Left ventricle myocardium superior (tissue), 1 donor: ENCODE measurements around the gene SLC5A9. TPM values are rescaled to one million over a fixed set of nuclear protein-coding genes. Genes with fewer than 3 reads are reported as not detected.
"Not testable (repeated sequence)": the region's sequence is repeated elsewhere in the genome, so short reads cannot be mapped to it uniquely, and the experiment has no call there.

ENCODE experiments used
- ATAC-seq: fragments of 200-7000 bp; cut with Tn5 transposase; one replicate; pipeline ENCODE4 v1.9.1; 2020; ENCODE audit warnings: mild to moderate bottlenecking, moderate library complexity
- DNase-seq: peaks from one replicate; pipeline ENCODE4 v3.0.0-alpha.2; 2020
- intact Hi-C: fragments of 100-400 bp; cut with micrococcal nuclease; formaldehyde crosslinking; loops from one replicate; pipeline ENCODE4 v1.11.0; 2022
- total RNA-seq: library from RNA; stranded (reverse); fragmentation: NEBNext Ultra II Directional; extraction: Animal tissue kit (Norgen Biotek cat#: 25700); gene quantifications from one replicate; pipeline ENCODE4 v1.2.1, GENCODE V29; 2021
- donor health status: DM: no; HTN: yes; CAD: no; lungs with severe emphysema.

SLC5A9 gene
- total RNA-seq, 1 donor from 2014 or later = 0.17 TPM

DNA sequence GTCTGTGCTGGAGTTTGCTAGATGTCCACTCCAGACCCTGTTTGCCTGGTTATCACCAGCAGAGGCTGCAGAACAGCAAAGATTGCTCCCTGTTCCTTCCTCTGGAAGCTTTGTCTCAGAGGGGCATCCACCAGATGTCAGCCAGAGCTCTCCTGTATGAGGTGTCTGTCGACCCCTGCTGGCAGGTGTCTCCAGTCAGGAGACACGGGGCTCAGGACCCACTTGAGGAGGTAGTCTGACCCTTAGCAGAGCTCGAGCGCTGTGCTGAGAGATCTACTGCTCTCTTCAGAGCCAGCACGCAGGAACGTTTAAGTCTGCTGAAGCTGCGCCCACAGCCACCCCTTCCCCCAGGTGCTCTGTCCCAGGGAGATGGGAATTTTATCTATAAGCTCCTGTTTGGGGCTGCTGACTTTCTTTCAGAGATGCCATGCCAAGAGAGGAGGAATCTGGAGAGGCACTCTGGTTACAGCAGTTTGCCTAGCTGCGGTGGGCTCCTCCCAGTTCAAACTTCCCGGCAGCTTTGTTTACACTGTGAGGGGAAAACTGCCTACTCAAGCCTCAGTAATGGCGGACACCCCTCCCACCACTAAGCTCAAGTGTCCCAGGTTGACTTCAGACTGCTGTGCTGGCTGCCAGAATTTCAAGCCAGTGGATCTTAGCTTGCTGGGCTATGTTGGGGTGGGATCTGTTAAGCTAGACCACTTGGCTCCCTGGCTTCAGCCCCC lies 62.3 kb downstream of the SLC5A9 start:
- intact Hi-C loops, ATAC-seq, DNase-seq: not testable (repeated sequence)

DNA sequence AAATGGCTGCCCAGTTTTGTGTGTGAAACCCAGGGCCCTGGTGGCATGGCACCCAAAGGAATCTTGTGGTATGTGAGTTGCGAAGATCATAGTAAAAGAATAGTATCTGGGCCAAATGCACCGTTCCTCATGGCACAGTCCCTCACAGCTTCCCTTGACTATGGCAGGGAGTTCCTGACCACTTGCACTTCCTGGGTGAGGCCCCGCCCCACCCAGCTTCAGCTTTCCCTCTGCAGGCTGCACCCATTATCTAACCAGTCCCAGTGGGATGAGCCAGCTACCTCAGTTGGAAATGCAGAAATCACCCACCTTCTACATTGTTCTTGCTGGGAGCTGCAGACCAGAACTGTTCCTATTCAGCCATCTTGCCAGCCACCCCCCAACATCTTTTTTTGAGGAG lies 63.0 kb downstream of the SLC5A9 start:
- DNase-seq (no peak), ATAC-seq (no peak)
- intact Hi-C loops = no loop called here

GRCh38 chr1:48291421-48291820 lies 68.9 kb downstream of the SLC5A9 start:
- ATAC-seq = no peak
- DNase-seq = peak; percentile 12

GRCh38 chr1:48292706-48293105 lies 70.2 kb downstream of the SLC5A9 start:
- peak; percentile 14 for DNase-seq
- intact Hi-C loops = no loop called here
- no peak for ATAC-seq

More at GRCh38 chr1:48291421-48291820, 68.9 kb downstream of the SLC5A9 start:
- intact Hi-C loops = no loop called here

DNA sequence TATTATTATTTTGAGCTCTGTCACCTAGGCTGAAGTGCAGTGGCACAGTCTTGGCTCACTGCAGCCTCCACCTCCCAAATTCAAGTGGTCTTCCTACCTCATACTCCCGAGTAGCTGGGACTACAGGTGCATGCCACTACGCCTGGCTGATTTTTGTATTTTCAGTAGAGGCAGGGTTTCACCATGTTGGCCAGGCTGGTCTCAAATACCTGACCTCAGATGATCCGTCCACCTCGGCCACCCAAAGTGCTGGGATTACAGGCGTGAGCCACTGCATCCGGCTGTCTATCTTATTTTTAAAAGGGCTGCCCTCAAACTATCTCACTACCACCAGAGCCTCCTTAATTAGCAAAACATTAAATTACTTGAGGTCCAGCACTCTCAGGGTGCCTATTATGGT lies 71.6 kb downstream of the SLC5A9 start:
- DNase-seq, ATAC-seq, intact Hi-C loops: not testable (repeated sequence)

- ATAC-seq (no peak), DNase-seq (no peak)
- intact Hi-C loops = no loop called here
Observed at GRCh38 chr1:48294656-48295055, 72.1 kb downstream of the SLC5A9 start.

Other genes starting within 250 kb of the SLC5A9 start
- 0.92 TPM for gene TRABD2B, start 225.3 kb upstream of the SLC5A9 start, total RNA-seq
- 11.2 TPM for gene SPATA6, start 249.5 kb downstream of the SLC5A9 start, total RNA-seq